GM21447 (cell line): ENCODE data around the gene C6orf132.

ENCODE experiments used
- ATAC-seq: cut with Tn5 transposase; IDR thresholded peaks from one replicate; pipeline ENCODE4 v1.9.1; 2021; ENCODE audit not compliant: unreplicated experiment

The C6orf132 gene

DNA sequence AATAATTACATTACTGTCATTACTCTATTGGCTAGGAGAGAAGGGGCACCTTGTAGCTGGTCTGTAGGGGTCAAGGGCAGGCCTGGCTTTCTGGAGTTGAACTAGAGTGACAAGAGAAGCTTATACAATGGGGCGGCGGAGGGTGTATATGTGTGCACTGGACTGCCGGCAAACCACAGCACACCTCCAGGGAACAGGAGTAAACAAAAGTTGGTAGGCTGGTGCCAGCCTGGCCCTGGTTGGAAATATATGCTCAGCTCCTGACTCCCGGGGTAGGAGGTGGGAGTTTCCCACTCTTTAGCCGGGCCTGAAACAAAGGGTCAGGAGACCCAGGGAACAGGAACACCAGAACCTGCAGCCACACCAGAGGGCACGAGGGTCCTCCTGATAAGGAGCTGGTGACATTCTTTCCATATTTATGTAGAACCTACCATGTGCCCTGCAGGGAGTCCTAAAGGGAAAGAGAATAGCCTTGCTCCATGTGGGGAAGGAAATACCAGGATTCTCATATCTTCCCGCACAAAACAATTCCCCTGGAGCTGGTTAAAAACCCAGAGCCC lies 5.1 kb downstream of the C6orf132 start:
- ATAC-seq: no peak

DNA sequence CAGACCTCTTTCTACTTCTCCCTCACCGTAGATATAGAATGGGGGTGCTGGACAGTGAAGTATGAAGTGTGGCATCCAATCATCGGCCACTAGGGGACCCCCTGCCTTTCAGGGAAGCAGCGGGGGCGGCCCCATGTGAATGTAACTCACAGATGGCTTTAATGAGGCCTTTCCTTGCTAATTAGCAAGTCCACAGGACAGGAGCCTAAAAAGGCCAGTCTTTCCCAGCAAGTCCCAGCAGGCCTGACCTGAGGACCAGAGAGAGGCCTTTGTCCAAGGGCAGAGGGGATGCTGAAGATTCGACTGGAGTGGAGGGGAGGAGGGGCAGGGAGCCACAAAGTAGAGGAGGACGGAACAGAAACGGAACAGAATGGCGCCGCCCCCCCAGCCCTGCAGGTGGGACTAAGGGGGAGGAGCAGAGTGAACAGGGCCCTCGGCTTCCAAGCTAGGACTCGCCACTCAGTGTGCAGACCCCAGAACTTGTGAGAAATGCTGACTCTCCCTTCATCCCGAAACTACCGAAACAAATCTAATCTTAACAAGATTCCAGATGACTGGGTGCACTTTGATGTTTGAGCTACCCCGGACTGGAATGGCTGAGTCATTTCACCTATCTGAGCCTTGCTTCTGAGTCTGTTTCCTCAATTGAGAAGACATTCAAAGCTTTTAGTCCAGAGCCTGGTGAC lies 5.8 kb downstream of the C6orf132 start:
- ATAC-seq: peak; percentile 61

DNA sequence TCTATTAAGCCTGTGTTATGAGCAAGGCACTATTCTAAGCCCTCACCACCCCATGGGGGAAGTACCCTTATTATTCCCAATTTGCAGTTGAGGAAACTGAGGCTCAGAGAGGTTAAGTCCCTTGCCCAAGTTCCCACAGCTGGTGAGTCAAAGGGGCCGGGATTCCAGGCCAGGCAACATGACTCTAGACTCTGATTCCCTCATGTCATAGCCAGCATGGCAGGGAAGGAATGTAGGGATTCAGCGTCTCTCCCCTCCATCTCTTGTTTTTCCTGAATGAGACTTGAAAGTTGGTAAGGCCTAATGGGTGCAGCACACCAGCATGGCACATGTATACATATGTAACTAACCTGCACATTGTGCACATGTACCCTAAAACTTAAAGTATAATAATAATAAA lies 6.7 kb downstream of the C6orf132 start:
- no peak for ATAC-seq

DNA sequence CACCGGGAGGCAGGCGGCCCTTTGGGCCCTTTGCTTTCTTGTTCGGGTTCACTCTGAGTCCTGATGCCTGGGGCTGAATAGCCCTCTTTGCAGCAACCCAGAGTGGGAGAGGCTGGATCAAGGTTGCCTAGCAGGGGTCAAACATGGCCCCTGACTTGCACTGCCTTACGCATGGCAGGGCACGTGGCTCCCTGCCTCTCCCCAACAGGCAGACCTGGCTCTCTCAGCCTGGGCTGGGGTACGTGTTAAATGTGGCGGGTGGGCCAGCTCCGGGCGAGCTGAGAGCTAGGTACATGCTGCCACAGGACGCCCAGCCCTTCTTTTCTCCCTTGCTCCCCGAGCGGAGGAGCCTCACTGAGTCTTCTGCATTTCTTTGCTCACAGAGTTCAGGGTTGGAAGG lies 7.3 kb downstream of the C6orf132 start:
- no peak for ATAC-seq

DNA sequence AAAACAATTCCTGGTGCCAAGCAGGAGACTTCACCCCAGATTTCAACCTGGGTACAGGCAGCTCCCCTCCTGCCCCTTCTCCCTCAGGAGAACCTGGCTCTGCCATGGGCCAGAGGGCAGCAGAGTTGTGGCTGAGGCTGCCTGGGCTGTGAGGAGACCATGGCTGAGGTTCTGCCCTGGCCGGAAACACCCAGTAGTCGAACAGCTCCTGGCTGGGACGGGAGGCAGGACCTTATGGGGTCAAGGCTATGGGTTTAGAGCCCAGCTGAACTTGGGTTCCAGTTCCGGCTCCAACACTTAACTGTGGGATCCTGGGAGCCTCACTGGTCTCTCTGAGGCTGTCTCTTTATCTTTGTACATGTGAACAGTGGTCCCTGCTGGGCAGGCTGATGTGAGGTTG lies 8.5 kb downstream of the C6orf132 start:
- ATAC-seq: no peak

DNA sequence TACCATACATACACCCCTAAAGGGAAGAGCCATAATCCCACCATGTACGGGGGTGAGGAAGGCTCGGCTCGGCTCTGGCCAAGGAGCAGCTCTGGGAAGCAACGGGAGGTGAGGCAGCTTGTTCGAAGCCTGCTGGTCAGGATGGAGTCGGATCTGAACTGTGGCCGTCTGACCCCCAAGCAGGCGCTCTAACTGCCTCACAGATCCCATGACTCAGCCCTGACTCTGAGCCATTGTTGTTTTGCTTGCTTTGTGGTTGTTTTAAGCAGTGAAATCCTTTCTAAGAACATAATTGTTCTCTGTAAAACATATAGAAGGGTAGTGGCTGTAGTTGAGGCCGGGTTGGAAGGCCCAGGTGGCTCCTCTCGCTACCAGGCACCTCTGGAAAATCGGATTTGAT lies 10.9 kb downstream of the C6orf132 start:
- no peak for ATAC-seq

DNA sequence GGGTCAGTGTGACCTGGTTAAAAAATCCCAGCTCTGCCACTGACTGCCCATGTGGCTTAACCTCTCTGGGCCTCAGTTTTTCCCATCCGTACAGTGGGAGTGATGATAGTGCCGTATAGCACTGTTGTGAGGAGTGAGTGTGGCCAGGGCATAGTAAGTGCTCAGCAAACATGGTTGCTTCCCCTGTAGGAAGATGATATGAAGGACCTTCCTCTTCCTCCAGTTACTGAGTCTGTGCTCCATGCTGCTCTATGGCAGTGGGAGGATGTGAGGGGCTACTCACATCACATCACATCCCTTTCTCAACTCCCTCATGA lies 13.1 kb downstream of the C6orf132 start:
- no peak for ATAC-seq

DNA sequence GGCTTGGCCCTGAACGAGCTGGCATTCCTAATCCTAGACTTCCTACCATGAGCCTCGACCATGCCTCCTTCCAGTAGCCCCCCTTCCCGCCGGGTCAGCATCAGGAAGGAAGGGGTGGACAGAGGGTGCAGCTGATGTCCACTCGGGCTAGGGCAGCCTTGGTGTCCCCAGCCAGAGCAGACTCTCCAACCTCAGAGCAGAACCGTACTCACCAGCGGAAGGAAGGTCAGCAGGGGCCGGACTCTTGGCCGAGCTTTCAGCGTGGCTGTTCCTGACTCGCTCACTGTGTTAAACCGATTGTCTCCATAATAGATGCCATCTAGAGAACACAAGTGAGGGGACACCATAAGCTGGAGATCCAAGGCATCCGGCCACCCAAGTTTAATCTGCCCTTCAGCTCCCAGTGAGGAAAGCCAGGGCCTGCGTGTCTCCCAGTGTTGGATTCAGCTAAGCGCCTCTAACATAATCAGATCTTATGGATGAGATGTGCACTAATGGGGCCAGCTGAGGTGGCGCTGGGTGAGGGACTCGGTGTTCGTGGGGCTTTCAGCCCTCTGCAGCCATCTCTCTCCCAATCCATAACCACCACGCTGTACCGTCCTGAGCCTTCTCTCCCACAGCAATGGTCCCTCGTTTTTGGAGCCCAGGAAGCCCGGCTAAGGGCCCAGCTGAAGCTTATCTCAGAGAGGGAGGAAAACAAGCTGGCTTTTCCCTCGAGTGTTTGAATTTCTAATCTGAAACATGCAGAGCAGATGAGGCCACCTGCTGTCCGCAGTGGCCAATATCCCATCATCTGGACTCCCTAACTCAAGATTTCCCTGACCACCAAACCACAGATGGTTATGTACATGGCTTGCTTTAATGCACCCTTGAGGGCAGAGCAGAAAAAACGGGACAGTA lies 13.7 kb downstream of the C6orf132 start:
- ATAC-seq: no peak

DNA sequence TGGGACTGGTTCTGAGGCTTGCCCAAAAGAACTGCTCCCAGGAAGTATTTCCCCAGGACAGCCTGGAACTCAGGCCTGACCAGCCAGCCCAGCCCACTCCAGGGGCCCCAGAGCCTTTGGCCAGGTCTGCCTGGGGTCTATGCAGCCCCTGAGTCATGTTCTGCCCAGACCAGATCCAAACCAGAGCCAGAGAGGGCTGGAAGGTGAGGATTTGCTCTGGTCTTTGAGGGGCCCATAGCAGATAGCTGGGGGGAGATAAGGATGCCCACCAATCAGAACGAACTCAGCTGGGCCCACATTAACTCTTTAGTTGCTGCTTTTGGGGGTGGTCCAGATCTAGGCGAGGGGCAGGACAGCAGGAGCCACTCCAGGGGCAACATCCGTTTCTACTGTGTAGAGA lies 16.8 kb downstream of the C6orf132 start:
- no peak for ATAC-seq

DNA sequence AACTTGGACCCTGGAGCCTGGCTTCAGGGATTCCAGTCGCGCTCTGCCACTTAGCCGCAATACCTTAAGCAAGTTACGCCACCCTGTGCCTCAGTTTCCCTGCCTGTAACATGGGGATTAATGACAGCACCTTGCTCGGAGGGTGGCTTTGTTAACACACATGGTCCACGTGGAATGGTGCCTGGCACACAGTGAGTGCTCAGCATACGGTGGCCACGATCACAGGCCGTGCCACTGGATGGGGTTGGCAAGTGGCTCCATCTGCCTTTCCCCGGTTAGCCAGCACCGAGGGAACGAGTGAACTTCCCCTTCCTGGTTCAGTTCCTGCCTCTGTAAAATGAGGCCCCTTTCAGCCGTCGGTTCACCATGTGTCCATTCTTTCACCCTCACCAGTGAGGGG lies 17.2 kb downstream of the C6orf132 start:
- no peak for ATAC-seq

DNA sequence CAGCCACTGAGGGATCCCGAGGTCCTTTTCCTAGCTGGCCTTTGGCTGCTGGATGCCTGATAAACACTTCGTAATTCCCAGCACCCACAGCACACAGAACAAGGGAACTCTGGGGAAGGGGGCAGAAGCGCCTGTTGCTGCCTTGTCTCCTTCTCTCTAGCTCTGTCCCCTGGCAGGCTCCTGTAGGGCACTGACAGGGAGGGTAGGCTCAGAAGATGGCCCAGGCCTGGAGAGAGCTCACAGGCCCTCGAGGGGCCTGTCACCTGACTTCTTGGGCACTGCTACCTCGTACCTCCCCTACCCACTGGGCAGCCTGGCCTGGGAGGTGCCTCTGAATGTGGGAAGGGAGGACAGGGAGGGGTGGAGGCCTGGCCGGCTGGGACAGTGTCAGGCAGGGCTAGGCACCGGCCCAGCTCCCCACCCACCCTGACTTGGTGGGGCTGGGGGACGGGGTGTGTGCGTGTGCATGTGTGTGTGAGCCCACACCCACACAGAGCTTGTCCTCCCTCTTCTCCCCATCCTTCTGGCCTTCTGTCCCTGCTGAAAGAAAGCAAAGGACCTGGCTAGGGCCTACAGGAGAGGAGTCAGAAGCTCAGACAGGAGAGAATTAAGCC lies 18.1 kb downstream of the C6orf132 start:
- ATAC-seq: no peak

DNA sequence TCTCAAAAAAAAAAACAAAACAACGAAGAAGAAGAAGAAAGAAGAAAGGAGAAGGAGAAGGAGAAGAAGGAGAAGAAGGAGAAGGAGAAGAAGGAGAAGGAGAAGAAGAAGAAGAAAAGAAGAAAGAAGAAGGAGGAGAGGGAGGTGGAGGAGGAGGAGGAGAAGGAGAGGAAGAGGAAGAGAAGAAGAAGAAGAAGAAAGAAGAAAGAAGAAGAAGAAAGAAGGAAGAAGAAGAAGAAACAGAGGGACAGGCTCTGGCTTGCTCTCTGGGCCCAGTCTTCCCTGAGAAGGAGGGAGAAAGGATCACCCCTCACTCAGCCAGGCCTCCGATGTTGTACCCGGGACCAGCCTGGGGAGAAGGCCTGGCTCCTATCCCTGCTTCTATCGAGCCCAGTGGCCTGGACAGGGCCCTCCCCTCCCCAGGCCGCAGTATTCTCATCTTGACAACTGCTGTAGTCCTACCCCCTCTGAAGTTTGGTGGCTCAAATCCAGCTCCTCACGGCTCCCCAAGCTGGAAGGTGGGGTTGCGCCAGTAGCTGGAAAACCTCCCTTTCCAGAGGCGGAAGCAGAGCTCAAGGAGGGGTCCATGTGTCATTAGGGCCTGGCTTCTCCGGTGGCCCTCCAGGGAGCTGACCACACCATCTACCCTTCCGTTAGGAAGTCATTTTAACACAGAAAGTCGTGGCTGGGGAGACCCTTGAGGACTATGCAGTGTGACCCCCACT lies 18.9 kb downstream of the C6orf132 start:
- no peak for ATAC-seq

DNA sequence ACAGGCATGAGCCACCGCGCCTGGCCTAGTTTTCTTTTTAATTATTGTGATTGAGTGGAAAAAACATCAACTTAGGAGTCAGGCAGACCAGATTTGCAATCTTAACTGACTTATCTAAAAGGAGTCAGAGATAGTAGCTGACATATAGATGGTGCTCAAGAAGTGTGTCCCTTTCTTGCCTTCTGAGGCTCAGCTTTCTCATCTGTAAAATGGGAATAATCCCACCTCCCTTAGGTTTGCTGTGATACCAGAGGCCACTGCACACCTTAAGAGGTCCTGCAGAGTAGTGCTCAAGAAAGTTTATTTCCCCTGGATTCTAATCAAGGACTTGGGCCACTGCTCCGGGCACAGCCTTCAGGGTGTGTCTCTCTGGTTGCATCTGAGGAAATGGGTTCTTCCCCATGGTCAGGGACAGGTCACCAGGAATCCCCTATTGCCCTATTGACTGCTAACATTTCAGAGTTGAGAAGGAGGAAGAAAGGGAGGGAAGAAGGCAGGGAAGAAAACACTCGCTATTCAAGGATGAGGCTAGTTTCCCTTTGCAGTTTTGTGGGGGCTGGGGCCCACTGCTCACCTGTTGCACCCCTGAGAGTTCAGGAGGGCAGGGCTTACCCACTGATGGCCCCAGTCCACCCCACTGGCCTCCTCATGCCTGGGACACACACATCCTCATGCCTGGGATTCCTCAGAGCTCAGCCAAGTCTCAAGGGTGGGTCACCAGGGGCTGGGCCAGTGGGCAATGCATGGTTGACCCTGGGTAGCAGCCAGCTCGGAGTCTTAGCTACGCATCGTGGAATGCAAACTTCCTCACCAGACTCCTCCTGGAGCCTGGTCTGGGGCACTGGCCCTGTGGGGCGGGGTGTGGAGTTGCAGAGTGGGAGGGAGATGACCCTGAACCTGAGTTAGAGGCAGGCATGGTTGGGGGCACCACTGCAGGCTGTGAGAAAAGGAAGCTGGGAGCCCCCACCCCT lies 21.2 kb downstream of the C6orf132 start:
- ATAC-seq: no peak

DNA sequence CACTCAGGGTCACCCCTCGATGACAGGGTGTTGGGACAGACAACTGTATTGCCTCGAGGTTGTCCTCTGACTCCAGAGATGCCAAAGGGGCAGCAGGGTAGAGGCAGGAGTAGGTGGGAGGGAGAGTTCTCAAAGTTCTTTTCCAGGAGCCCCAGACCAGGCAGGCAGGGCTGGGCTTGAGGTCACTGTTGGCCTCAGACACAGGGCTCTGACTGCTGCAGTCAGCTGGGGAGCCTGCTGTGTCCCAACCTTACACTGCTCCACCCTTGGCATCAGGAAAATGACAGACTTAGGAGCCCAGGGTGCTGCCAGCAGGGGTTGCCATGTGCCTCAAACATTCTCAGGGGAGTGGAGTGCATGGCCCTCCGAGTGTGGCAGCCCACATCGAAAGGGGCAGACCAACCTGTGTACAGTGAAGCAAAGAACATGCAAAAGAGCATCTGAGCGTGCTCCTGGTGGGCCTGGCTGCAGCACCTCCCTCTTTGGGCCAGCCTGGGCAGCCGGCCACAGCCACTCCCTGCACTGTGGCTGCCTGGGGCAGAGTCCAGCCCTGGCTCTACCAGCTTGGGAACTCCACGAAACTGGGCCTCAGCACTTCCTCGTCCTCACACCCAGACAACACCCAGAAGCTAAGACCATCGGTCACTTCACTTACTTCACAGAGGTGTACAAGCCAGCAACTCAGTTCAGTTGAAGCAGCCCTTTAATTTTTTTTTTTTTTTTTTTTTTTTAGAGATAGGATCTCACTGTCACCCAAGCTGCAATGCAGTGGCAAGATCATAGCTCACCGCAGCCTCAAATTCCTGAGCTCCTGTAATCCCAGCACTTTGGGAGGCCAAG lies 24.0 kb downstream of the C6orf132 start:
- ATAC-seq: no peak

DNA sequence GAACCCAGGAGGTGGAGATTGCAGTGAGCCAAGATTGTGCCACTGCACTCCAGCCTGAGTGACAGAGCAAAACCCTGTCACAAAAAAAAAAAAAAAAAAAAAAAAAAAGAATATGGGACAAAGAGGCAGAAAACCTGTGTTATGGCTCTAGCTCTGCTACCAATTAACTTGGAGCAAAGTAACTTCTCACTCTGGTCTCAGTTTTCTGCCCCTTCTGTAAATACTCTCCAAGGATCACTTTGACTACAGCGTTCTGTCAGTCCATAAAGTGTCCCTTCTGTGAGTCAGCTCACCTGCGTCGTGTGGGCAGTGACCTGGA lies 24.6 kb downstream of the C6orf132 start:
- ATAC-seq: no peak

DNA sequence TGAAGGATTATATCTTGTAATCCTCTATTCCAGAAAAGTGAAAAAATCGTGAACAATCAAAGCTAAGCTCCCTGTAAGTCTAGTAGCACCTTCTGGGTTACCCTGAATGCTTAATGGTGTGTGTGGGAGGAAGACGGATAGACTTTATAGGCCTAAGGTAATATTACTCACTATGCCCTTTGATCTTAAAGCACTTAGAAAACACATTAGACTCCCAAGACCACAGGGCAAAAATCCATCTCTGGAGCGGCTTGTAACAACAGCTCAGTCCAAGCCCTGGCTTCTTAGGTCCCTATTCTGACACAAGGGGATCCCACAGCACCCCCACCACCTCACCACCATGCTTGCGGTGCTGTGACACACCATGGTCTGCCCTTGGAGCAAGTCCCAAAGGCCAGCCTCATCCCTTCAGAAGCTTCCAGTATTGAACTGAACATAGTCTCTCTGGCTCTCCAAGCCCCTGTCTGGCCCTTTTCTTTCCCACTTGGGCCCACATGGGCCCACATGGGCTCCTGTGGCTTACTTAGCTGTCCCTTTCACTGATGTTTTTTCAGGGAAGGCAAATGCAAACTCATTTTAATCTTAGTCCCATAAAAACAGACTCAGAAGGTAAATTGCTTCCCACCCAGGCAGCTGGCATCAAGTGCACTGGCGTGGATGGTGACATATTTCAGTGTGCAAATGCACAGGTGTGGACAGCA lies 28.3 kb downstream of the C6orf132 start:
- no peak for ATAC-seq

DNA sequence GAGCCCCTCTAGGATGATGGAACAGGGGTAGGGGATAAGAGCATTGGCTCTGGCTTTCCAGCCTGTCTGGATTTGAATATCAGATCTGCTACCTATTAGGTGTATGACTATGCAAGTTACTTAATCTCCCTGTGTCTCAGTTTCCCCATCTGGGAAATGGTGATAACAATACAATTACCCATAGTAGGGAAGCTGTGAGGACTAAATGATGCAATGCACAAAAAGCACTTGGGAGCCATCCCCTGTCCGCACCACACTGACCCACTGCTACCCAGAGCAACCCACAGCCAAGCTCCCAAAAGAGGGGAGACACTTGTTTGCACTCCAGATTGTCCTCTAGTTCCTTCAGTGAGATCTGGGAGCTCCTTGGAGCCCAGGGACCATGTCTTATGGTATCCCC lies 30.1 kb downstream of the C6orf132 start:
- ATAC-seq: no peak

DNA sequence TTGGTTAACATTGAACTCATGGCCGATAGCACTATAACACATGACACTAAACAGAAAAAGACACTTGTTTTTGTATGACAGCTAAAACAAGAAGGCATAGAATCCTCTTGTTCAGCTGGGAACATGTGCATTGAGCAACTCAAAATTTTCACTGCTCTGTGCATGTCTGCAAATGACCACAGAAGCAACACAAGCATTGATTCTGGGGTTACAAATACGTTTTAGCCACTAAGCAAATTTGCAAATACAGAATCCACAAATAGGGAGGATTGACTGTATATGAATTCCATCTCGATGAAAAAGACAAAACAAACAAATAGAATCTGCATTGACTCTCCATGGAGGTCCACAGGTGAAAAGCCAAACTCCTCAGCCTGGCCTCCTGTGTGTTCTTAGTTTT lies 31.7 kb downstream of the C6orf132 start:
- ATAC-seq: no peak

DNA sequence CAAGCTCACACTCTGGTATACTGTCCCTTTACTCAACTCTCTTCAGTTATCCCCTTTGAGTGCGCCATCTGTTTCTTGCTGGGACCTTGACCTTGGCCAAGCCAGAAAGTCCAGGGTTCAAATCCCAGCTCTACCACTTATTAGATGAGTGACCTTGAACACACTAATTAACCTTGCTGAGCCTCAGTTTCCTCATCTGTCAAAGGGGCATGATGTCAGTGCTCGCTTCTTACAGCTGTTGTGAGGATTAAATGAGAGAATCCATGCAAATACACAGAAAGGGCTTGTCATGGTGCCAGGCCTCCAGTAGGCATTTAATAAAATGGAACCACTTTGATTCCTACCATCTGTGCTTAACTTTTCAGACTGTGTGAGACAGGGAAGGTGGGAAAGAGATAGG lies 34.3 kb downstream of the C6orf132 start:
- no peak for ATAC-seq
